CD4-positive, alpha-beta T cell treated with Interleukin-15 for 1 hour (primary cell): ENCODE results near the gene TFB1M.
"Not testable (repeated sequence)": the region's sequence is repeated elsewhere in the genome, so short reads cannot be mapped to it uniquely, and the experiment has no call there.

Source experiments
- DNase-seq: peaks from one replicate; pipeline ENCODE4 v3.0.0-alpha.2; 2020

The TFB1M gene

GRCh38 chr6:155314092-155314772, at the start of gene TFB1M:
TFB1M (minus strand) TSS chr6:155314484; CDS start chr6:155314428, 56 bp downstream.
- DNase-seq = peak; percentile 98

DNA sequence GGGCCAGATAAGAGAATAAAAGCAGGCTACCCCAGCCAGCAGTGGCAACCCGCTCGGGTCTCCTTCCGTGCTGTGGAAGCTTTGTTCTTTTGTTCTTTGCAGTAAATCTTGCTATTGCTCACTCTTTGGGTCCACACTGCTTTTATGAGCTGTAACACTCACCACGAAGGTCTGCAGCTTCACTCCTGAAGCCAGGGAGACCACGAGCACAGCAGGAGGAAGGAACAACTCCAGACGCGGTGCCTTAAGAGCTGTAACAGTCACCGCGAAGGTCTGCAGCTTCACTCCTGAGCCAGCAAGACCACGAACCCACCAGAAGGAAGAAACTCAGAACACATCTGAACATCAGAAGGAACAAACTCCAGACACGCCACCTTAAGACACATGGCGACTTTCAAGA, 49.7 kb upstream of the TFB1M start:
- not testable (repeated sequence) for DNase-seq

DNA sequence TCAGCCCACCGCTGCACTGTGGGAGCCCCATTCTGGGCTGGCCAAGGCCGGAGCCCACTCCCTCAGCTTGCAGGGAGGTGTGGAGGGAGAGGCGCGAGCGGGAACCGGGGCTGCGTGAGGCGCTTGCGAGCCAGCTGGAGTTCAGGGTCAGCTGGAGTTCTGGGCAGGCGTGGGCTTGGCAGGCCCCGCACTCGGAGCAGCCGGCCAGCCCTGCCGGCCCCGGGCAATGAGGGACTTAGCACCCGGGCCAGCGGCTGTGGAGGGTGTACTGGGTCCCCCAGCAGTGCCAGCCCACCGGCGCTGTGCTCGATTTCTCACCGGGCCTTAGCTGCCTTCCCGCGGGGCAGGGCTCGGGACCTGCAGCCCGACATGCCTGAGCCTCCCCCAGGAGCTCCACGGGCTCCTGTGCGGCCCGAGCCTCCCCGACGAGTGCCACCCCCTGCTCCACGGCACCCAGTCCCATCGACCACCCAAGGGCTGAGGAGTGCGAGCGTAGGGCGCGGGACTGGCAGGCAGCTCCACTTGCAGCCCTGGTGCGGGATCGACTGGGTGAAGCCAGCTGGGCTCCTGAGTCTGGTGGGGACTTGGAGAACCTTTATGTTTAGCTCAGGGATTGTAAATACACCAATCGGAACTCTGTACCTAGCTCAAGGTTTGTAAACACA, 48.8 kb upstream of the TFB1M start:
- DNase-seq = not testable (repeated sequence)

- DNase-seq = no peak
Observed at GRCh38 chr6:155354167-155354566, 39.9 kb upstream of the TFB1M start.

DNA sequence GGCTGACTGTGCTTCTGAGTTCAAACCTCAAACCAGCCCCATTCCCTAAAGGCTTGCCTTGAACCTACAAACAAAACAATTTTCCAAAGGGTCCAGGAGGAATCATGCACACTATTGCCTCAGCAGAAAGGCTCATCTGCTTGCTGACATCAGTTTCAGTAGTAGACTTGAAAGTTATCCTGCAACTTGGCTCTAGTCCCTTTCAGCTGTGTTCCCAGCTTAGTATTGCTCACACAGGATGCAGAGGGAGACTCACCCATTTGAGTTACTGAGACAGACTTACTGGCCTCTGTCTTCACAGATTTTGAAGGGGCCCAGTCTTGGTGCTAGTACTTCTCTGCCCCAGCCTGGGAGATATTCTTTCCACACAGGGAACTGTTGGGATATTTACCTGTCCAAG, 38.5 kb upstream of the TFB1M start:
- no peak for DNase-seq

- no peak for DNase-seq
Observed at GRCh38 chr6:155352130-155352420, 37.8 kb upstream of the TFB1M start.

- no peak for DNase-seq
Observed at GRCh38 chr6:155351273-155352129, 37.2 kb upstream of the TFB1M start.

- DNase-seq = no peak
Observed at GRCh38 chr6:155349956-155350355, 35.7 kb upstream of the TFB1M start.

DNA sequence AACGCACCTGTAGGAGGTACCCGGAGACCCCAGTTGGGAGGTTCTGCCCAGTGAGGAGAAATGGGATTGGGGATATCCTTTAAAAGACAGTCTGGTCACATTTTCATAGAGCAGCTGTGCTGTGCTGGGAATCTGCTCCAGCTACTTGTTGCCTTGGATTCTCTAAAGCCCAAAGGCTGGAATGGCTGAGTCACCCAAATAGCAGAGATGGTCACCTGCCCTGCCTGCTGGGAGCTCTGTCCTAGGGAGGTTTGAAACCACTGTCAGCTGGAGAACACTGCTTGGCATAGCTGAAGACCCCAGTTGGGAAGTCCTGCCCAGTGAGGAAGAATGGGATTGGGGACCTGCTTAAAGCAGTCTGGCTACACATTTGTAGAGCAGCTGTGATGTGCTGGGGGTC, 34.8 kb upstream of the TFB1M start:
- DNase-seq = no peak

GRCh38 chr6:155347800-155348199, 33.5 kb upstream of the TFB1M start:
- no peak for DNase-seq

DNA sequence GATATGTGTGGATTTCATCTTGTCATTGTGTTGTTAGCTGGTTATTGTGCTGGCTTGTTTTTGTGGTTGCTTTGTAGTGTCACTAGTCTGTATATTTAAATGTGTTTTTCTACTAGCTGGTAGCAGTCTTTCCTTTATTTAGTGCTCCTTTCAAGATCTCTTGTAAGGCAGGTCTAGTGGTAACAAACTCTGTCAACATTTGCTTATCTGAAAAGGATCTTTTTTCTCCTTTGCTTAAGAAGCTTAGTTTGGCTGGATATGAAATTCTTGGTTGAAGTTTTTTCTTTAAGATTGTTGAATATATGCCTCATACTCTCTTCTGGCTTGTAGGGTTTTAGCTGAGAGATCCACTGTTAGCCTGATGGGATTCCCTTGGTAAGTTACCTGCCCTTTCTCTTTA, 32.7 kb upstream of the TFB1M start:
- no peak for DNase-seq

DNA sequence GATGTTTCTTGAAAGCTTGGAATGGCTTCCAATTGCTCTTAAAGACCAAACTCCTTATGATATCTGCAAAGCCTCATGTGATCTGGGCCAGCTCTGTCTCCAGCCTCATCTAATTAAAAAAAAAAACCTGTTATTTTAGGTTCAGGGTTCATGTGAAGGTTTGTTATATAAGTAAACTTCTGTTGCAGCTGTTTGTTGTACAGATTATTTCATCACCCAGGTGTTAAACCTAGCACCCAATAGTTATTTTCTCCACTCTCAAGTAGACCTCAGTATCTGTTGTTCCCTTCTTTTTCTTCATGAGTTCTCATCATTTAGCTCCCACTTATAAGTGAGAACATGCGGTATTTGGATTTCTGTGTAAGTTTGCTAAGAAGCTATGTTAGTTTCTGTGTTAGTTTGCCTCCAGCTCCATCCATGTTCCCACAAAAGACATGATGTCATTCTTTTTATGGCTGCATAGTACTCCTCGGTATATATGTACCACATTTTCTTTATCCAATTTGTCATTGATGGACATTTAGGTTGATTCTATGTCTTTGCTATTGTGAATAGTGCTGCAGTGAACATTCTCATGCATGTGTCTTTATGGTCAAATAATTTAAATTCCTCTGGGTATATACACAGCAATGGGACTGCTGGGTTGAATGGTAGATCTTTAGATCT, 30.2 kb upstream of the TFB1M start:
- no peak for DNase-seq

DNA sequence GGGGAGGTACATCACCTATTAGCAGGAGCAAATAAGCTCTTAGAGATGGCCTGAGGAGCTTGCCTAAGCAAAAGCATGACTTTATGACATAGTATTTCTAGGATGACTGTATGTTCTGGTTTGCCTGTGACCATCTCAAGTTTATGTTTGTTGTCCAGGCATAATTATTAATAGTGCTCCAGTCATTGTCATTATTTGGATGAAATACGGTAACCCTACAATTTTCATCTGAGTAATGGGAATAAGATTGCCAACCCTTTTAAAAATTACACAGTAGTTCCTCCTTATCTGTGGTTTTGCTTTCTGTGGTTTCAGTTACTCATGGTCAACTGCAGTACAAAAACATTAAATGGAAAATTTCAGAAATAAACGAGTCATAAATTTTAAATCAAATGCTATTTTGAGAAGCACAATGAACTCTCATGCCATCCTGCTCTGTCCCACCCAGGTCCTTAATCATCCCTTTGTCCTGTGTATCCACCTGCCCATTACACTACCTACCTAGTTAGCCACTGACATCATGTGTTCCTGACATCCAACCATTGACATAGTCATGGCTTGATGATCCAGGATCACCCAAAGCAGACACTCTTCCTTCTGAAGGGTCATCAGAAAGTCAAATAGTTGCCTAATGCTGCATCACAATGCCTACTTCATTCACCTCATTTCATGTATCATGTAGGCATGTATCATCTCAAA, 27.0 kb upstream of the TFB1M start:
- no peak for DNase-seq

- DNase-seq = no peak
Observed at GRCh38 chr6:155340464-155341129, 26.3 kb upstream of the TFB1M start.

DNA sequence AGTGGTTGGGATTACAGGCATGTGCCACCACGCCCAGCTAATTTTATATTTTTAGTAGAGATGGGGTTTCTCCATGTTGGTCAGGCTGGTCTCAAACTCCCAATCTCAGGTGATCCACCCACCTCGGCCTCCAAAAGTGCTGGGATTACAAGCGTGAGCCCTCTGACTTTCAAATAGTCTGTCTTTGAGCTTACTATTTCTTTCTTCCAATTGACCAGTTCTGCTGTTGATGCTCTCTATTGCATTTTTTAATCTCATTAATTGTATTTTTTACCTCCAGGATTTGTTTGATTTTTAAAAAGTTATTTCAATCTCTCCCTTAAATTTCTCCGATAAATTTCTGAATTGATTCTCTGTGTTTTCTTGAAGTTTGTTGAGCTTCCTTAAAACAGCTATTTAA, 25.6 kb upstream of the TFB1M start:
- DNase-seq = not testable (repeated sequence)

DNA sequence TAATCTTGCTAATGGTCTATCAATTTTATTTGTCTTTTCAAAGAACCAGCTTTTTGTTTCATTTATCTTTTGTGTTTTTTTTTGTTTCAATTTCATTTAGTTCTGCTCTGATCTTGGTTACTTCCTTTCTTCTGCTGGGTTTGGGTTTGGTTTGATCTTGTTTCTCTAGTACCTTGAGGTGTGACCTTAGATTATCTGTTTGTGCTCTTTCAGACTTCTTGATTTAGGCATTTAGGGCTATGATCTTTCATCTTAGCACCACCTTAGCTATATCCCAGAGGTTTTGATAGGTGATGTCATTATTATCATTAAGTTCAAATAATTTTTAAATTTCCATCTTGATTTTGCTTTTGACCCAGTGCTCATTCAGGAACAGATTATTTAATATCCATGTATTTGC, 24.0 kb upstream of the TFB1M start:
- not testable (repeated sequence) for DNase-seq

DNA sequence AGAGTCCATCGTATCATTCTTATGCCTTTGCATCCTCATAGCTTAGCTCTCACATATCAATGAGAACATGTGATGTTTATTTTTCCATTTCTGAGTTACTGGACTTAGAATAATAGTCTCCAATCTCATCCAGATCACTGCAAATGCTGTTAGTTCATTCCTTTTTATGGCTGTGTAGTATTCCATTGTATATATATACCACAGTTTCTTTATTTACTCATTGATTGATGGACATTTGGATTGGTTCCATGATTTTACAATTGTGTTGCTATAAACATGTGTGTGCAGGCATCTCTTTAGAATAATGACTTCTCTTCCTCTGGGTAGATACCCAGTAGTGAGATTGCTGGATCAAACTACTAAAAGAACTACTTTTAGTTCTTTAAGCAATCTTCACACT, 21.0 kb upstream of the TFB1M start:
- DNase-seq = no peak

GRCh38 chr6:155334073-155334472, 19.8 kb upstream of the TFB1M start:
- not testable (repeated sequence) for DNase-seq

DNA sequence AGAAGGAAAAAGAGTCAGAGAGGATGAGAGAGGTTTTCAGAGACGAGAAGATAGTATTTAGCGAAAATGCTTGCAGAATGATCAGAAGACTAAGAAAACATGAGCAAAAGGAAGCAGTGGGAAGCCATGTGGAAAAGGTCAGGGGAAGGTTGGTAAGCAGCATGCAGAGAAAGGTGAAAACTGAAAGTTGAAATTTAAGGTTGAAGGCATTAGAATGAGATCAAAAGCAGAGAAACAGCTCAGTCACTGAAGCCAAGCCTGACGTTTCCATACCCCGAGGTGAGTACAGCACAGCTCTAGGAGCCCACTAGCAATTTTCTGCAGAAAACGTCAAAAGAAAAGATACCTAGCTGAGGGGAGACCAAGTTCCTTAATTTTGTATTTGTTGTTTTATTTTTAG, 19.1 kb upstream of the TFB1M start:
- DNase-seq = no peak

DNA sequence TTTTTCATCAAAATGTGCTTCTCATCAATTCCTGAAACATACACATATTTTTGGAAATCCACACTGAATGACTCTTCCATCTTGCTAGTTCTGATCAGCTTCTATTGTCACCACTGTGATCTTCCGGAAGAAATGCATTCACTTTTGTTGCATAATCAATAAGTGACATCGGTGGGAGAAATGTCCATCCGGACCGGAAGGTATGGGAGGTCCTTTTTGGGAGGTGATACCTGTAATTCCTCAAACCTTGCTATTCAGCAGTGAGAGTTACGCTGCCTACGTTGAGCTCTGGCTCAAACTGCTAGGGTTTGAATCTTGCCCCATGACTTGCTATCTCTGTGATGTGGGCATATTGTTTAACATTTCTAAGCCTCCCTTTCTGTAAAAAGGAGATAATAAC, 16.6 kb upstream of the TFB1M start:
- no peak for DNase-seq

GRCh38 chr6:155330133-155330734, 15.9 kb upstream of the TFB1M start:
- DNase-seq = no peak
